GM18873 (cell line): ENCODE measurements around the gene CFHR1.
"Not testable (repeated sequence)": the region's sequence is repeated elsewhere in the genome, so short reads cannot be mapped to it uniquely, and the experiment has no call there.

Experiments used
- ATAC-seq: cut with Tn5 transposase; IDR thresholded peaks from one replicate; pipeline ENCODE4 v1.9.1; 2021; ENCODE audit warnings: mild to moderate bottlenecking, moderate library complexity, moderate number of reproducible peaks; ENCODE audit not compliant: unreplicated experiment, low FRiP score

Gene CFHR1

GRCh38 chr1:196819531-196819930 lies at the start of gene CFHR1:
Gene CFHR1 (plus strand): TSS chr1:196819731. CDS start chr1:196819845, 114 bp downstream.
- not testable (repeated sequence) for ATAC-seq

- not testable (repeated sequence) for ATAC-seq
Observed at GRCh38 chr1:196769823-196770222, 49.7 kb upstream of the CFHR1 start.

- ATAC-seq: no peak
Observed at GRCh38 chr1:196773713-196774112, 45.8 kb upstream of the CFHR1 start.

- no peak for ATAC-seq
Observed at GRCh38 chr1:196774175-196774574, 45.4 kb upstream of the CFHR1 start.

GRCh38 chr1:196774603-196775002 lies 44.9 kb upstream of the CFHR1 start, which contains the start of gene CFHR3:
Gene CFHR3 (plus strand): TSS chr1:196774840. CDS start chr1:196774887, 47 bp downstream.
- no peak for ATAC-seq

GRCh38 chr1:196777603-196778002 lies 41.9 kb upstream of the CFHR1 start:
- ATAC-seq: no peak

GRCh38 chr1:196779093-196779492 lies 40.4 kb upstream of the CFHR1 start:
- no peak for ATAC-seq

- not testable (repeated sequence) for ATAC-seq
Observed at GRCh38 chr1:196791252-196791651, 28.3 kb upstream of the CFHR1 start.

GRCh38 chr1:196794103-196794502 lies 25.4 kb upstream of the CFHR1 start:
- not testable (repeated sequence) for ATAC-seq

- ATAC-seq: no peak
Observed at GRCh38 chr1:196797891-196798290, 21.6 kb upstream of the CFHR1 start.

GRCh38 chr1:196801920-196802319 lies 17.6 kb upstream of the CFHR1 start:
- ATAC-seq: not testable (repeated sequence)

- ATAC-seq: no peak
Observed at GRCh38 chr1:196808529-196809235, 10.8 kb upstream of the CFHR1 start.

- not testable (repeated sequence) for ATAC-seq
Observed at GRCh38 chr1:196817442-196817841, 2.1 kb upstream of the CFHR1 start.

GRCh38 chr1:196827860-196828259 lies 8.3 kb downstream of the CFHR1 start:
- ATAC-seq: not testable (repeated sequence)

GRCh38 chr1:196849613-196850492 lies 30.3 kb downstream of the CFHR1 start:
- ATAC-seq: not testable (repeated sequence)

GRCh38 chr1:196856053-196856452 lies 36.5 kb downstream of the CFHR1 start:
- ATAC-seq: no peak

- no peak for ATAC-seq
Observed at GRCh38 chr1:196857188-196857587, 37.7 kb downstream of the CFHR1 start.

- ATAC-seq: no peak
Observed at GRCh38 chr1:196858811-196859210, 39.3 kb downstream of the CFHR1 start.

- ATAC-seq: no peak
Observed at GRCh38 chr1:196860323-196860884, 40.9 kb downstream of the CFHR1 start.

- no peak for ATAC-seq
Observed at GRCh38 chr1:196861429-196861828, 41.9 kb downstream of the CFHR1 start.

- no peak for ATAC-seq
Observed at GRCh38 chr1:196866974-196867373, 47.4 kb downstream of the CFHR1 start.
